ENCODE results near the gene CAD.
A peak's percentile ranks its signal among the peaks of the same experiment; 100 is the strongest.

Gene CAD

GRCh38 chr2:27199241-27199640, 17.9 kb upstream of the CAD start:
- DNase-seq: no peak

GRCh38 chr2:27201675-27202074, 15.5 kb upstream of the CAD start:
- no peak for DNase-seq

- DNase-seq: no peak
These were observed 14.3 kb upstream of the CAD start for GRCh38 chr2:27202854-27203253.

- DNase-seq: no peak
These were observed 13.4 kb upstream of the CAD start for GRCh38 chr2:27203741-27204140.

- no peak for DNase-seq
These were observed 12.6 kb upstream of the CAD start for GRCh38 chr2:27204566-27204965.

GRCh38 chr2:27205206-27205605, 12.0 kb upstream of the CAD start:
- no peak for DNase-seq

- no peak for DNase-seq
These were observed 10.8 kb upstream of the CAD start for GRCh38 chr2:27206346-27206745.

GRCh38 chr2:27208486-27209050, 8.6 kb upstream of the CAD start:
- DNase-seq: no peak

- no peak for DNase-seq
These were observed 7.4 kb upstream of the CAD start for GRCh38 chr2:27209621-27210401.

- no peak for DNase-seq
These were observed 5.8 kb upstream of the CAD start for GRCh38 chr2:27211241-27211942.

- DNase-seq: peak; percentile 94
These were observed 5.1 kb upstream of the CAD start, which contains the start of the genes ATRAID and SLC5A6 for GRCh38 chr2:27211943-27212625. Gene ATRAID (plus strand): TSS chr2:27212041. CDS start chr2:27212369, 328 bp downstream. Gene SLC5A6 (minus strand): TSS chr2:27212268. CDS start chr2:27207650, 4,618 bp downstream.

GRCh38 chr2:27212626-27213471, 4.3 kb upstream of the CAD start:
- peak; percentile 69 for DNase-seq

GRCh38 chr2:27214941-27215340, 2.2 kb upstream of the CAD start:
- no peak for DNase-seq

- no peak for DNase-seq
These were observed 592 bp upstream of the CAD start for GRCh38 chr2:27216416-27217137.

GRCh38 chr2:27218614-27219013, 1.4 kb downstream of the CAD start:
- no peak for DNase-seq

GRCh38 chr2:27219091-27219490, 1.9 kb downstream of the CAD start:
- DNase-seq: no peak

GRCh38 chr2:27220091-27220490, 2.9 kb downstream of the CAD start:
- DNase-seq: no peak

GRCh38 chr2:27221166-27221565, 4.0 kb downstream of the CAD start:
- no peak for DNase-seq

GRCh38 chr2:27222407-27222806, 5.2 kb downstream of the CAD start:
- DNase-seq: no peak

GRCh38 chr2:27223416-27223815, 6.2 kb downstream of the CAD start:
- DNase-seq: no peak

GRCh38 chr2:27225526-27225925, 8.4 kb downstream of the CAD start:
- no peak for DNase-seq

- no peak for DNase-seq
These were observed 10.3 kb downstream of the CAD start for GRCh38 chr2:27227501-27227900.

All from NCI-H345 (cell line).